Activated CD4-positive, alpha-beta memory T cell treated with anti-CD3 and anti-CD28 coated beads, Interleukin-2, amount 10 ng/mL, durations not matched to agents 7 days and 5 days (primary cell): Measurements from ENCODE around the gene TNFRSF25. TPM values are rescaled to one million over a fixed set of nuclear protein-coding genes. Genes with fewer than 3 reads are reported as not detected.

Experiments
- CTCF ChIA-PET: fragments of 350-600 bp; sonication (Branson Sonifier 250); formaldehyde crosslinking; loops from one replicate; lab custom pipeline; 2021; ENCODE audit warnings: antibody characterized with exemption, inconsistent platforms; lab: Charles Lee
- POLR2A ChIA-PET: fragments of 350-600 bp; sonication (Branson Sonifier 250); formaldehyde crosslinking; loops from one replicate; lab custom pipeline; 2021; ENCODE audit warnings: antibody characterized with exemption; lab: Charles Lee
- DNase-seq: peaks from one replicate; pipeline ENCODE4 v3.0.0-alpha.2; 2020
- H3K27ac Mint-ChIP-seq: one replicate; pipeline ENCODE4 v1.8.0; 2021; ENCODE audit warnings: mild to moderate bottlenecking, mixed read lengths
- H3K27me3 Mint-ChIP-seq: one replicate; pipeline ENCODE4 v1.8.0; 2021; ENCODE audit warnings: mixed read lengths
- H3K36me3 Mint-ChIP-seq: one replicate; pipeline ENCODE4 v1.8.0; 2021; ENCODE audit warnings: low read depth, mixed read lengths
- H3K4me1 Mint-ChIP-seq: one replicate; pipeline ENCODE4 v1.8.0; 2021; ENCODE audit warnings: mixed read lengths
- H3K4me3 Mint-ChIP-seq: one replicate; pipeline ENCODE4 v1.8.0; 2021; ENCODE audit warnings: mild to moderate bottlenecking, mixed read lengths
- H3K9me3 Mint-ChIP-seq: one replicate; pipeline ENCODE4 v1.8.0; 2021; ENCODE audit warnings: mixed read lengths
- total RNA-seq, 2 experiments: library from RNA; stranded (reverse); gene quantifications; one replicate each; pipeline ENCODE4 v1.2.3, GENCODE V29; 2021

The TNFRSF25 gene
- total RNA-seq, 2 experiments from 2014 or later: 82.9 to 85.1 TPM

DNA sequence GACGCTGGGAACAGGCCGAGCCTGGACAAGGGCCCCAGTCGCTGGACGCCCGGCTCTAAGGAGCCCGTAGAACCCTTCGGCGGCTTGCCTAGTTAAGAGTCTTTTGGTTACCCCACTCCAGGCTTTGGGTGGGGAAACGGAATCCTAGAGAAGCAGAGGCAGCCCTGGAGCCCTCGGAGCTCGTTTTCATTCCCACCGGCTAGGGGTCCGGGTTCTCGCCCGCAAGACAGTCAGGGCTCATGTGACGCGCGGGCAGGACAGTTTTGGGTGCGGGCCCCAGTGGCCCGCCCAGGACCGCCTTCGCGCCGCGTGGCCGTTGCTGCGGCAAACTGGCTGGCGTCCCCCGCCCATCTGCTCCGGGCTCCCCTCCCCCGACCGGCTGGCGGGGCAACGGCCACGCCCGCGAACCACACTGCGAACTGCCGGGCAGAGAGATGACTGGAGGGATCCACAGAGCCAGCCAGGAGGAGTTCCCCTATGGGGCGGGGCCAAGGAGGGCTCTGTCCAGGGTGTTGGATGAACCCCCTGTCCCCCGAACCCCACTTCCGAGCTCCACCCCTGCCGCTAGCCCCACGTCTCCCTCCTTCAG, 45.4 kb downstream of the TNFRSF25 start:
- ChIA-PET POLR2A (interaction anchor here (0.8 to 1.5 kb wide), 6 partner anchors 10 to 214 kb away, joined by 3 to 4 read pairs (median 3); partner anchors contain the start of gene RNF207), CTCF (interaction anchor here (0.8 to 7.1 kb wide), 5 partner anchors 15 to 107 kb away, joined by 3 to 108 read pairs (median 3); no protein-coding TSS in a partner anchor)
- Mint-ChIP-seq H3K27me3 (peaks cover 69% of the 10 kb centered on the region), H3K27ac (no peak overlapping the region), H3K9me3 (no peaks in the 10 kb centered on the region), H3K36me3 (no peaks in the 10 kb centered on the region), H3K4me3 (no peak overlapping the region), H3K4me1 (peaks cover 35% of the 10 kb centered on the region)
- no peak for DNase-seq

DNA sequence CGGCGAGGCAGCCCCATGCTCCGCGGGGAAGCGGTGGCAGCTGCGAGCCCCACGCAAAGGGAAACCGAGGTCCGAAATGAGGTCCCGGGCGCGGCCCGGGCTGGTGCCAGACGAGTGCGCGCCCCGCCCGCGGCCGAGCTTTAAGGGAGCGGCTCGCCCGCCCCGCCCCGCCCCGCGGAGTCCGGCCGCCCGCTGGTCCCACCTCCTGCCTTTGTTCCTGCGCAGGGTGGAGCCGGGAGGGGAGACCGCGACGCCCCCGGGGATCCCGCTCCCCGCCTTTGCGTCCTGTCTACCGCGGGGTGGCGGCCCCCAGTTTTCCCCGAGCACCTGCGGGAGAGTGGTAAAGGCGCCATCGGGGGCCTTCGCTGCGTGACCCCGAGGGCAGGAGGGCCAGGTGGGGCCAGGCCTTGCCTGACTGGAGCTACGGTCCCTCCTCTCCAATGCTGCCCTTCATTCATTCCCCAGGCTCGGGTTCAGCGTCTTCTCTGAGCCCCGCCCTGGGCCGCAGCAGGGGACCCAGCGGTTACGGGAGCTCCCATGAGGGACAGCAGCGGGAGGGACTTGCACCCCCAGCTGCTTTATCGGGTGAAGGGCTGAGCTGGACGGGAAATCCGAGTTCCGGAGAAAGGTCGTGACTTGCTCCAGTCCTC, 46.0 kb downstream of the TNFRSF25 start, which contains the start of gene HES2:
HES2 (minus strand) TSS at position 116 of the 650 bp plus-strand sequence; CDS start at position 17, 99 bp downstream.
- Mint-ChIP-seq H3K27ac (no peak within 1 kb of the TSS), H3K4me1 (peaks cover 37% of the 10 kb centered on the region), H3K4me3 (peak within 1 kb of the TSS; percentile 13), H3K9me3 (no peaks in the 10 kb centered on the region), H3K36me3 (no peaks in the 10 kb centered on the region), H3K27me3 (peaks cover 75% of the 10 kb centered on the region)
- POLR2A ChIA-PET: interaction anchor here (0.8 to 1.6 kb wide), 5 partner anchors 9 to 214 kb away, joined by 3 to 7 read pairs (median 3); partner anchors contain the start of gene RNF207
- CTCF ChIA-PET: interaction anchor here (1.1 to 7.1 kb wide), 4 partner anchors 15 to 107 kb away, joined by 3 to 108 read pairs (median 4); no protein-coding TSS in a partner anchor
- DNase-seq: no peak

DNA sequence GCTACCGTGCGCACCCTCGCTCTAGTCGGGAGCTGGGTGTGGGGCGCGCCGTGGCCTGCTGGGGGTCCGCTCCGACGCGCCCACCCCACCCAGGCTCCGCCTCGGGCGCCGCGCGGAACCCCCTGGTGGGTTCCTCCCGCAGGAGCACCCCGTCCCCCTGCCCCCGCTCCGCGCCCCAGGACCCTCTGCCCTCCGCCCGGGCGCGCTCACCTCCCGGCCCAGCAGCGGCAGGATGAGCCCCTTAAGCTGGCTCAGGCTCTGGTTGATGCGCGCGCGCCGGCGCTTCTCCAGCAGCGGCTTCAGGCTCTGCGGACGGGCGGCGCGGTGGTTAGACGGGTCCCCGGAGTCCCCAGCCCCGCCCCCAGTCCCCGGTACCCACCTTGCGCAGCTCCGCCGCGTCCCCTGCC, 46.6 kb downstream of the TNFRSF25 start:
- POLR2A ChIA-PET: interaction anchor here (1.5 to 1.6 kb wide), 2 partner anchors 19 to 25 kb away, joined by 4 to 7 read pairs; no protein-coding TSS in a partner anchor
- H3K9me3 Mint-ChIP-seq: no peaks in the 10 kb centered on the region
- H3K36me3 Mint-ChIP-seq: no peaks in the 10 kb centered on the region
- peaks cover 79% of the 10 kb centered on the region for H3K27me3 Mint-ChIP-seq
- H3K4me3 Mint-ChIP-seq: no peak overlapping the region
- CTCF ChIA-PET: interaction anchor here (1.3 to 7.1 kb wide), 2 partner anchors 14 to 17 kb away, joined by 3 to 108 read pairs; no protein-coding TSS in a partner anchor
- DNase-seq: no peak
- H3K27ac Mint-ChIP-seq: no peak overlapping the region
- H3K4me1 Mint-ChIP-seq: peaks cover 39% of the 10 kb centered on the region

DNA sequence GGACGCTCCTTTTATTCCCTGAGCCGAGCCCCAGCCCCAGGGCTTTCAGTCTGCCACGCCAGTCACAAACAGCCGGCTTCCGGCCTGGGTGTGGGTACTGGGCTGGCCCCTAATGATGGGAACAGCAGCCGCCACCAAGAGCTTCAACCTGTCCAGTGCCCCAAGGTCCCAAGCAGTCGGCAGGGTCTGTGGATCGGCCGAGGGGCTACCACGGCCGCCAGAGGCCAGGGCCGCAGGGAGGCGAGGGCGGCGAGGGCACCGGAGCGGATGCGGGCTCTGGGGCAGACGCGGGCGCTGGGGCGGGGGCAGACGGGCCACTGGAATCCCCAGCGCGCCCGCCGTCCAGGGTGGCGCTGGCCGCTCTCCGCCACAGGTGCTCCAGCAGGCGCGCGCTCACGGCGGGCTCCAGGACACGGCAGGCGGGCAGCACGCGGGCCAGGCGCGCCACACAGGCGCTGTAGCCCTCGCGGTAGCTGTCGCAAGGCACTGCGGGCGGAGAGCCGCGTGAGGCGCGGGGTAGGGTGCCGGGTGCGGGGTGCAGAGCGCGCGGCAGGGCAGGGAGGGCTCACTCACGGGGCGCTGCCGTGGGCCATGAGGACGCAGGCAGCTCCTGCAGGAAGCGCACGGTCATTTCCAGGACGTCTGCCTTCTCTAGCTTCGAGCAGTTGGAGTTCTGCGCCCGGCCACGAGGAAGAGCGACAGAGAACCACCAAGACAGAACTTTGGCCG, 47.1 kb downstream of the TNFRSF25 start:
- peaks cover 77% of the 10 kb centered on the region for H3K27me3 Mint-ChIP-seq
- POLR2A ChIA-PET: interaction anchor here (1.5 to 1.6 kb wide), 3 partner anchors 20 to 25 kb away, joined by 4 to 7 read pairs (median 5); partner anchors contain the start of gene ACOT7
- H3K4me1 Mint-ChIP-seq: peaks cover 37% of the 10 kb centered on the region
- H3K4me3 Mint-ChIP-seq: no peak overlapping the region
- CTCF ChIA-PET: interaction anchor here (0.9 to 7.1 kb wide), 3 partner anchors 14 to 25 kb away, joined by 3 to 108 read pairs (median 3); no protein-coding TSS in a partner anchor
- no peaks in the 10 kb centered on the region for H3K9me3 Mint-ChIP-seq
- no peaks in the 10 kb centered on the region for H3K36me3 Mint-ChIP-seq
- no peak for DNase-seq
- H3K27ac Mint-ChIP-seq: no peak overlapping the region

DNA sequence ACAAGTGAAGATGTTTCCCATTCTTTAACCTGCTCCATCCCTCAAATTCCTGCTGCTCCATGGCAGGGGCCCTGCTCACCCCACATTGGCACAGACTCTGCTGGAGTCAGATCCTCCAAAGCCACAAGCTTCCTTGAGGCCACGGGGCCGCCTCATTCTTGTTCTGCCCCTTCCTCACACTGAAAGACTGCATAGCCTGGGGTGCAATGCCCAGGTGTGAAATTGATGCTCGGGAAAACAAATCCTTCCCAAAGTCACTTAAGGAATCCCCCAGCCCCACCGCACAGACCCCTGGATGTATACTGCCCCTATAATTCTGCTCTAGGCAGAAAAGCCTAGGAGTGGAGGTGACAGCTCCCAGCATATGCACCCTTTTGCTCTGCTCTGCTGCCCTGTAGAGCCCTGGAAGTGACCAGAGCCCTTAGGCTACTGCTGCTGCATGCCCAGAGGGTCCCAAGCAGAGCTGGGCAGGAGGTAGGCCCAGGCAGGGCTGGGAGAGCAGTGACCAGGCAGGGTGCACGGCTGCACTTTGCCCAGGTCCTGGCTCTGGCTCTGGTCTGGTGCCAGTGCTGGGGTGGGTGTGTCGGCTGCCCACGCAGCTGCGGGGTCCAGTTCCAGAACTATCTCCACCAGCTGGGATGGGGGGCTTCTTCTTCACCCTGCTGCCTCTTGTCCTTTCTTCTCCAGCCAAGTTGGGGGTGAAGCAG, 47.9 kb downstream of the TNFRSF25 start:
- no peak overlapping the region for H3K27ac Mint-ChIP-seq
- ChIA-PET CTCF (interaction anchor here (0.9 to 7.1 kb wide), 3 partner anchors 13 to 24 kb away, joined by 3 to 108 read pairs (median 3); no protein-coding TSS in a partner anchor), POLR2A (interaction anchor here (1.6 kb wide), 2 partner anchors 20 to 24 kb away, joined by 5 to 7 read pairs; partner anchors contain the start of gene ACOT7)

DNA sequence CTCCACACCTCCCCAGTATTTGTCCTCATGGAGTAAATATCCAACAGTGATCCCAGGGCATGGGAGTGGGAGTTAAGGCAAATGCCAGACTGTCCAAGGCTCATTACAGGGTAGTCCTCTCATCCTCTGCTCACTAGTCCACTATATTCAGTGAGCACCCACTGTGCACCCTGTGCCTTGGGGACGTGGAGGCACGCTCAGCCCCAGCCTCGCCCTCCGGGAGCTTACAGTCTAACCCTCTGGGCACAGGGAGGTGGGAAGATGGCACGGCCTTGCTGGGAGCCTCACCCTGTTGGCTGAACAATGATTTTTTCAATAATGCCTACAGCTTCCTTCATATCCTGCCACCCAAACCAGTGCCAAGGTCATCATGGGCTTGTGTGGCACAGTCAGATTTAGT, 49.1 kb downstream of the TNFRSF25 start:
- DNase-seq: no peak
- H3K27me3 Mint-ChIP-seq: peaks cover 71% of the 10 kb centered on the region

More for the DNA sequence above, 47.9 kb downstream of the TNFRSF25 start:
- Mint-ChIP-seq H3K4me3 (no peak overlapping the region), H3K9me3 (no peaks in the 10 kb centered on the region), H3K4me1 (peaks cover 33% of the 10 kb centered on the region), H3K27me3 (peaks cover 71% of the 10 kb centered on the region), H3K36me3 (no peaks in the 10 kb centered on the region)
- no peak for DNase-seq

DNA sequence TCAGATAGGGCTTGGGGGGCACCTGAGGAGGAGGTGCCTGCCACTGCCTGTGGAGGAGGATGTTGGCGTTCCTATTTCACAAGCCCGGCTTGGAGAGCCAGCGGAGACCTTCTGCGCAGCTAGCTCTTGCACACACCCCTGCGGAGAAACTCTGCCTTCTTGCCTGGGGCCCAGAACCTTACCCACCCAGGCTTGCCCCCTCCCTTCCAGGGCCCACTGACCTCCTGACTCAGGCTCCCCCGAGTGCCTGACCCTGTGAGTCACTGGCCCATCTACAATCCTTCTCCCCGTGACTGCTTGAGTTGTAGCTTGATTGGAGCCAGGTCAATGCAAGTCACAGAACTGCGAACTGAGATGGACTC, 49.7 kb downstream of the TNFRSF25 start:
- Mint-ChIP-seq H3K27me3 (peaks cover 67% of the 10 kb centered on the region), H3K4me3 (no peak overlapping the region), H3K36me3 (no peaks in the 10 kb centered on the region), H3K27ac (no peak overlapping the region), H3K9me3 (no peaks in the 10 kb centered on the region), H3K4me1 (peaks cover 19% of the 10 kb centered on the region)
- ChIA-PET CTCF (interaction anchor here (1.5 kb wide), 1 partner anchor 12 kb away, joined by 4 read pairs; no protein-coding TSS in a partner anchor), POLR2A (interaction anchor here (1.7 kb wide), 1 partner anchor 24 kb away, joined by 5 read pairs; no protein-coding TSS in a partner anchor)
- DNase-seq: no peak

More for the DNA sequence above, 49.1 kb downstream of the TNFRSF25 start:
- POLR2A ChIA-PET: interaction anchor here (1.7 kb wide), 1 partner anchor 25 kb away, joined by 5 read pairs; no protein-coding TSS in a partner anchor
- H3K4me1 Mint-ChIP-seq: peaks cover 26% of the 10 kb centered on the region
- H3K9me3 Mint-ChIP-seq: no peaks in the 10 kb centered on the region
- CTCF ChIA-PET: interaction anchor here (7.1 kb wide), 1 partner anchor 20 kb away, joined by 108 read pairs; no protein-coding TSS in a partner anchor
- no peak overlapping the region for H3K4me3 Mint-ChIP-seq
- H3K27ac Mint-ChIP-seq: no peak overlapping the region
- H3K36me3 Mint-ChIP-seq: no peaks in the 10 kb centered on the region

DNA sequence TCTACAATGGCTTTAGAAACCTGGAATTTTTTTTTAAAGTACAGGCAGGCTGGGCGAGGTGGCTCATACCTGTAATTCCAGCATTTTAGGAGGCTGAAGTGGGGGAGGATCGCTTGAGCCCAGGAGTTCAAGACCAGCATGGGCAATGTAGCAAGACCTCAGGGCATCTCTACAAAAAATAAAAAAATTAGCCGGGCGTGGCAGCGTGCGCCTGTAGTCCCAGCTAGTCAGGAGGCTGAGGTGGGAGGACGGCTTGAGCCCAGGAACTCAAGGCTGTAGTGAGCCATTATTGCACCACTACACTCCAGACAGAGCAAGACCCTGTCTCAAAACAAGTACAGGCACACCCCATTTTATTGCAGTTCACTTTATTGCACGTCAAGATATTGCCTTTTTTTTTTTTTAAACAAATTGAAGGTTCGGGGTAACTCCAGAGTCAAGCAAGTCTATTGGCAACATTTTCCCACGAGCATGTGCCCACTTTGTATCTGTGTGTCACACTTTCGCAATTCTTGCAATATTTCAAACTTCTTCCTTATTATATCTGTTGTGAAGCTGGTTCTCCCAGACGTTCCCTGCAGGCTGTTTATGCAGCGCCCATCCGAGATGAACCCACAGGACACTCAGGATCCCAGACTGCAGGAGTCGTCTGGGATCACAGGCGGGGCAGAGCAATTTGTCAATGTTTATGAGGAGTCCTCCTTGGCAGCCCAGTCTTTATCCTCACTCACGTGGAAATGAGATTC, 50.9 kb downstream of the TNFRSF25 start:
- Mint-ChIP-seq H3K27me3 (peaks cover 59% of the 10 kb centered on the region), H3K4me1 (peaks cover 10% of the 10 kb centered on the region), H3K36me3 (no peaks in the 10 kb centered on the region), H3K9me3 (no peaks in the 10 kb centered on the region), H3K27ac (no peak overlapping the region), H3K4me3 (no peak overlapping the region)
- POLR2A ChIA-PET: interaction anchor here (1.1 to 1.7 kb wide), 2 partner anchors 23 to 167 kb away, joined by 3 to 5 read pairs; no protein-coding TSS in a partner anchor
- no peak for DNase-seq
- CTCF ChIA-PET: interaction anchor here (0.7 to 2.8 kb wide), 10 partner anchors 8 to 66 kb away, joined by 3 to 18 read pairs (median 4); partner anchors contain the start of gene ACOT7

DNA sequence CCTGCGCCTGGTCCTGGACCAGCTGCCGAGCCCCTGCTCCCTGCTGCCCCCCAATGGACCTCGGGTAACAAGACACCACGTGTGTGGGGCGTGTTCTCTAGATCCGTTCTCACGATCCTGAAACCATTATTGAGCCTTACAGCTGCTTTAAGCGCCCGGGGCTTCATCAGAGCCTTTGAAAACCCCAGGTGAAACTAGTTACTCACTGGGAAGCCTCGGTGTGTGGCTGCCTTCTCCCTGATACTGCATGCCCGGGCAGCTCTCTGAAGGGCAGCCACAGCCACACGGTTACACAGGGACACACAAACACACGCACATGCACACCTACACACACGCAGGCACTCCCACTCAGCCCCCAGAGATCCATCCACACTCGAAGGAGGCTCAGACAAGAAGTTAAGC, 51.5 kb downstream of the TNFRSF25 start:
- peaks cover 9% of the 10 kb centered on the region for H3K4me1 Mint-ChIP-seq
- no peaks in the 10 kb centered on the region for H3K9me3 Mint-ChIP-seq
- H3K27ac Mint-ChIP-seq: no peak overlapping the region
- H3K27me3 Mint-ChIP-seq: peaks cover 58% of the 10 kb centered on the region
- ChIA-PET CTCF (interaction anchor here (0.7 to 2.8 kb wide), 13 partner anchors 8 to 168 kb away, joined by 3 to 18 read pairs (median 4); partner anchors contain the start of gene ACOT7), POLR2A (interaction anchor here (1.1 kb wide), 1 partner anchor 167 kb away, joined by 3 read pairs; no protein-coding TSS in a partner anchor)
- no peak overlapping the region for H3K4me3 Mint-ChIP-seq
- peak; percentile 46 for DNase-seq
- no peaks in the 10 kb centered on the region for H3K36me3 Mint-ChIP-seq

DNA sequence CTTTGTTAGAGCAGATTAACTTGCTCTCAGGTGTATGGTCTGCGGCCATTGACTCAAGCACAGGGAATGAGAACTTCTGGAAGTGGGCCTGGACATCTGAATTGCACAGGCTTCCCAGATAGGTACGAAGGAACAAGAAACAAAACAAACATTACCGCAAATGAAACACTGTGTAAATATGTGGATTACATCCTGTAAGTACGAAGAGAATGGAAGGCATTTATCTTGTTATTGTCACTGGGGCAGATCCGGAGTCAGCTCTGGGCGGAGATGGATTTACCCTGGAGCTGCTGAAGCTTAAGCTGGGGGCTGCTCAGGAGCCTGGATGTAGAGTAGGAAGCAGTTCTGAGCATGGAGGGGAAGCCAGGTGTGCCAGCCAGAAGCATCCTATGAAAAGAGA, 53.1 kb downstream of the TNFRSF25 start:
- POLR2A ChIA-PET: no interaction called here
- H3K36me3 Mint-ChIP-seq: no peaks in the 10 kb centered on the region
- no peaks in the 10 kb centered on the region for H3K9me3 Mint-ChIP-seq
- peaks cover 7% of the 10 kb centered on the region for H3K4me1 Mint-ChIP-seq
- CTCF ChIA-PET: interaction anchor here (0.6 to 2.8 kb wide), 3 partner anchors 10 to 166 kb away, joined by 3 to 18 read pairs (median 8); no protein-coding TSS in a partner anchor
- no peak overlapping the region for H3K27ac Mint-ChIP-seq
- peaks cover 53% of the 10 kb centered on the region for H3K27me3 Mint-ChIP-seq
- no peak overlapping the region for H3K4me3 Mint-ChIP-seq
- DNase-seq: no peak
